ENCODE results near the gene RNF208. TPM values are rescaled to one million over a fixed set of nuclear protein-coding genes. Genes with fewer than 3 reads are reported as not detected.

Gene RNF208
- total and polyA plus RNA-seq, 2 donors (not counting 3 experiments of a cell fraction or from before 2014, with no cell fraction given), result 1.3 to 4.8 TPM

GRCh38 chr9:137179761-137180160 is 42.3 kb downstream of the RNF208 start:
- no peak overlapping the region for H3K4me2 ChIP-seq (ENCODE audit: insufficient read depth, low read length)
- FAIRE-seq, result no peak
- H3K9me3 ChIP-seq (replicated peaks; ENCODE audit: control insufficient read depth, insufficient read depth, low read length), result no peaks in the 10 kb centered on the region
- TF ChIP-seq FOS (IDR thresholded peaks at IDR 0.05; ENCODE audit: borderline replicate concordance, insufficient read depth, low read length) (no peak), EZH2 (IDR thresholded peaks at IDR 0.05; ENCODE audit: borderline replicate concordance, low read depth, low read length, severe bottlenecking) (no peak), CTCF (IDR thresholded peaks at IDR 0.05; ENCODE audit: extremely low read depth in 1 of 2, insufficient read depth in 1 of 2, low read depth in 1 of 2, low read length in 2 of 2) (no peak), POLR2AphosphoS5 (IDR thresholded peaks at IDR 0.05; ENCODE audit: insufficient read depth, low read depth, low read length) (no peak), GATA2 (IDR thresholded peaks at IDR 0.05; ENCODE audit: insufficient read depth, insufficient read length, low read depth, low read length) (no peak), MYC (IDR thresholded peaks at IDR 0.05; ENCODE audit: low read depth, low read length) (no peak)
- TF ChIP-seq, protein P1, sequence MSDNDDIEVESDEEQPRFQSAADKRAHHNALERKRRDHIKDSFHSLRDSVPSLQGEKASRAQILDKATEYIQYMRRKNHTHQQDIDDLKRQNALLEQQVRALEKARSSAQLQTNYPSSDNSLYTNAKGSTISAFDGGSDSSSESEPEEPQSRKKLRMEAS (IDR thresholded peaks at IDR 0.05; ENCODE audit: insufficient read depth, insufficient read length), result no peak
- no peak overlapping the region for H2AFZ ChIP-seq (ENCODE audit: low read depth, low read length)
- CTCF ChIA-PET, result no interaction called here
- peaks cover 6% of the 10 kb centered on the region for H3K4me1 ChIP-seq (ENCODE audit: control insufficient read depth, extremely low read depth, insufficient read depth, low read length)
- no peak overlapping the region for H3K27ac ChIP-seq (ENCODE audit: insufficient read depth, low read depth, low read length)
- no peak for DNase-seq (ENCODE audit: low read depth, low spot score)
- H3K4me3 ChIP-seq (replicated peaks in 1 of 3; ENCODE audit: insufficient read depth in 1 of 3, low read depth in 1 of 3, low read length in 3 of 3), result no peak overlapping the region
- no peaks in the 10 kb centered on the region for H3K79me2 ChIP-seq (ENCODE audit: control insufficient read depth, insufficient read depth, low read length)
- intact Hi-C loops (cut with micrococcal nuclease), result loop anchor here (5.0 kb wide), 1 partner anchor 62 kb away; no protein-coding TSS in a partner anchor
- POLR2A ChIA-PET, result no interaction called here
- dilution Hi-C loops (cut with MboI; ENCODE audit: extremely low pct_ligation_motif_present, low sequenced_read_pairs), result no loop called here
- H4K20me1 ChIP-seq (replicated peaks; ENCODE audit: control insufficient read depth, extremely low read depth, insufficient read depth, low read length), result no peaks in the 10 kb centered on the region
- BruUV-seq (replicated peaks), result no TSS peak
- no peaks in the 10 kb centered on the region for H3K9me1 ChIP-seq (replicated peaks; ENCODE audit: control insufficient read depth, extremely low read depth, insufficient read depth, low read length)
- H3K36me3 ChIP-seq (ENCODE audit: control insufficient read depth in 2 of 2, extremely low read depth in 1 of 2, insufficient read depth in 2 of 2, low read length in 2 of 2), result peaks cover 0 to 46% of the 10 kb centered on the region in 2 experiments
- no peak overlapping the region for H3K9ac ChIP-seq (replicated peaks; ENCODE audit: extremely low read depth, insufficient read depth, low read length)
- no peaks in the 10 kb centered on the region for H3K27me3 ChIP-seq (ENCODE audit: control insufficient read depth in 2 of 2, insufficient read depth in 2 of 2, low read length in 2 of 2)

Data from endothelial cell of umbilical vein (primary cell).